Kidney (tissue), 14 donors: ENCODE measurements around the gene NPEPL1. TPM values are rescaled to one million over a fixed set of nuclear protein-coding genes. Genes with fewer than 3 reads are reported as not detected.
"Not testable (repeated sequence)": the region's sequence is repeated elsewhere in the genome, so short reads cannot be mapped to it uniquely, and the experiment has no call there.

Experiments used
- DNase-seq, 5 donors: peaks; one replicate each; pipeline ENCODE4 v3.0.0-alpha.2; 2013 to 2020
- FAIRE-seq: peaks from 2 replicates; lab custom pipeline; 2012; peaks lifted over from hg19 to GRCh38; lab: Jason Lieb, UNC
- H3K27ac ChIP-seq, 2 donors: one replicate each; pipeline ENCODE4 v1.7.0; 2013; ENCODE audit warnings: low read depth in 2 of 2, low read length in 2 of 2, inconsistent platforms in 1 of 2
- H3K27me3 ChIP-seq: one replicate; pipeline ENCODE4 v1.7.1; 2013; ENCODE audit warnings: low read length, inconsistent platforms; ENCODE audit not compliant: control insufficient read depth, insufficient read depth
- H3K36me3 ChIP-seq, 3 donors: one replicate each; pipeline versions ENCODE4 v1.7.0 to v1.7.1; 2013; ENCODE audit warnings: low read length in 3 of 3, control low read depth in 1 of 3, inconsistent platforms in 1 of 3; ENCODE audit not compliant: insufficient read depth in 3 of 3, control insufficient read depth in 2 of 3
- H3K4me1 ChIP-seq, 3 donors: one replicate each; pipeline versions ENCODE4 v1.7.0 to v1.7.1; 2013; ENCODE audit warnings: low read length in 3 of 3, inconsistent platforms in 1 of 3, low read depth in 1 of 3; ENCODE audit not compliant: control insufficient read depth in 2 of 3, insufficient read depth in 2 of 3
- H3K4me3 ChIP-seq, 3 donors: one replicate each; pipeline versions ENCODE4 v1.7.0 to v1.8.1; 2013; ENCODE audit warnings: low read length in 3 of 3, control low read depth in 1 of 3, inconsistent platforms in 1 of 3
- H3K9ac ChIP-seq, 3 donors: one replicate each; pipeline versions ENCODE4 v1.7.0 to v1.7.1; 2013; ENCODE audit warnings: low read length in 3 of 3, control low read depth in 1 of 3, inconsistent platforms in 1 of 3
- H3K9me3 ChIP-seq, 3 donors: one replicate each; pipeline versions ENCODE4 v1.7.0 to v1.7.1; 2013; ENCODE audit warnings: low read length in 3 of 3, control low read depth in 1 of 3, inconsistent platforms in 1 of 3; ENCODE audit not compliant: control insufficient read depth in 2 of 3, insufficient read depth in 1 of 3
- CTCF ChIP-seq: IDR thresholded peaks from 3 replicates; pipeline ENCODE4 v1.5.1; 2012; ENCODE audit warnings: mild to moderate bottlenecking, moderate library complexity, borderline replicate concordance; ENCODE audit not compliant: insufficient read depth; ENCODE audit errors: extremely low read depth
- intact Hi-C: fragments of 100-400 bp; cut with DNase I; formaldehyde crosslinking; loops from one replicate; pipeline ENCODE4 v1.11.1; 2022
- polyA plus RNA-seq: library from polyadenylated mRNA; stranded (reverse); fragments of 350-450 nt; fragmentation: Illumina TruSeq; extraction: RNeasy Lipid Tissue Mini Kit (QIAGEN cat#74804); gene quantifications from one replicate; pipeline ENCODE4 v1.2.3, GENCODE V29; 2014; ENCODE audit warnings: low read depth, low replicate concordance; ENCODE audit not compliant: insufficient read depth
- total RNA-seq: library from RNA; stranded (reverse); fragmentation: NEBNext Ultra II Directional; extraction: Animal tissue kit (Norgen Biotek cat#: 25700); gene quantifications from one replicate; pipeline ENCODE4 v1.2.1, GENCODE V29; 2021
- donor health status: control.
- donor health status: control.
- donor health status: control.
- donor health status: control.
- donor health status: control.
- donor health status: DM: yes; HTN: yes; CAD: no.
- donor health status: Normal renal cell carcinoma (clear cell type).

The NPEPL1 gene
- total and polyA plus RNA-seq, 2 donors from 2014 or later: 39.7 to 60.2 TPM

GRCh38 chr20:58647796-58648501 is 44.7 kb upstream of the NPEPL1 start:
- H3K27ac ChIP-seq: peak overlapping the region; percentile 47 to 80
- TF ChIP-seq CTCF: no peak
- H3K4me1 ChIP-seq: peaks cover 2% of the 10 kb centered on the region in 3 donors
- H3K9ac ChIP-seq: no peak overlapping the region
- H3K4me3 ChIP-seq: no peak overlapping the region
- no peaks in the 10 kb centered on the region for H3K36me3 ChIP-seq
- DNase-seq (peak; percentile 11 to 82 (median 56)), FAIRE-seq (no peak)
- H3K9me3 ChIP-seq: no peaks in the 10 kb centered on the region
- intact Hi-C loops: no loop called here
- no peaks in the 10 kb centered on the region for H3K27me3 ChIP-seq

- H3K27me3 ChIP-seq, FAIRE-seq, H3K27ac ChIP-seq, H3K36me3 ChIP-seq, H3K4me1 ChIP-seq, intact Hi-C loops, H3K4me3 ChIP-seq, H3K9me3 ChIP-seq, H3K9ac ChIP-seq: not testable (repeated sequence)
- DNase-seq: peak in 2 of 5 donors; percentile 5 to 7
Observed at GRCh38 chr20:58648502-58648825, 44.1 kb upstream of the NPEPL1 start.

GRCh38 chr20:58649288-58650180 is 43.1 kb upstream of the NPEPL1 start:
- DNase-seq: peak in 3 of 5 donors; percentile 28 to 74 (median 70)
- Histone ChIP-seq H3K36me3 (no peaks in the 10 kb centered on the region), H3K4me1 (peaks cover 2 to 8% (median 5%) of the 10 kb centered on the region in 3 donors), H3K4me3 (peak overlapping the region; percentile 11 to 96 (median 35)), H3K27me3 (no peaks in the 10 kb centered on the region), H3K9me3 (no peaks in the 10 kb centered on the region), H3K27ac (peak overlapping the region; percentile 24 to 49), H3K9ac (peak overlapping the region in 2 of 3 donors; percentile 18 to 60)
- intact Hi-C loops: no loop called here
- no peak for FAIRE-seq
- no peak for TF ChIP-seq CTCF

- Histone ChIP-seq H3K4me3 (peak overlapping the region in 2 of 3 donors; percentile 81 to 96), H3K9ac (peak overlapping the region in 1 of 3 donors; percentile 6), H3K4me1 (peaks cover 2 to 11% (median 5%) of the 10 kb centered on the region in 3 donors), H3K9me3 (no peaks in the 10 kb centered on the region), H3K27ac (peak overlapping the region; percentile 54 to 95), H3K36me3 (no peaks in the 10 kb centered on the region), H3K27me3 (no peaks in the 10 kb centered on the region)
- DNase-seq: peak in 1 of 5 donors; percentile 87
- intact Hi-C loops: no loop called here
- peak; percentile 10 for TF ChIP-seq CTCF
- FAIRE-seq: no peak
Observed at GRCh38 chr20:58650181-58650775, 42.3 kb upstream of the NPEPL1 start.
